ENCODE results near the gene KLHDC7B. TPM values are rescaled to one million over a fixed set of nuclear protein-coding genes. Genes with fewer than 3 reads are reported as not detected.

KLHDC7B gene
- total and polyA plus RNA-seq, 2 of the 13 experiments (the other 11 are each of a cell fraction or from before 2014, with no cell fraction given): 0.11 TPM; not detected in 1

DNA sequence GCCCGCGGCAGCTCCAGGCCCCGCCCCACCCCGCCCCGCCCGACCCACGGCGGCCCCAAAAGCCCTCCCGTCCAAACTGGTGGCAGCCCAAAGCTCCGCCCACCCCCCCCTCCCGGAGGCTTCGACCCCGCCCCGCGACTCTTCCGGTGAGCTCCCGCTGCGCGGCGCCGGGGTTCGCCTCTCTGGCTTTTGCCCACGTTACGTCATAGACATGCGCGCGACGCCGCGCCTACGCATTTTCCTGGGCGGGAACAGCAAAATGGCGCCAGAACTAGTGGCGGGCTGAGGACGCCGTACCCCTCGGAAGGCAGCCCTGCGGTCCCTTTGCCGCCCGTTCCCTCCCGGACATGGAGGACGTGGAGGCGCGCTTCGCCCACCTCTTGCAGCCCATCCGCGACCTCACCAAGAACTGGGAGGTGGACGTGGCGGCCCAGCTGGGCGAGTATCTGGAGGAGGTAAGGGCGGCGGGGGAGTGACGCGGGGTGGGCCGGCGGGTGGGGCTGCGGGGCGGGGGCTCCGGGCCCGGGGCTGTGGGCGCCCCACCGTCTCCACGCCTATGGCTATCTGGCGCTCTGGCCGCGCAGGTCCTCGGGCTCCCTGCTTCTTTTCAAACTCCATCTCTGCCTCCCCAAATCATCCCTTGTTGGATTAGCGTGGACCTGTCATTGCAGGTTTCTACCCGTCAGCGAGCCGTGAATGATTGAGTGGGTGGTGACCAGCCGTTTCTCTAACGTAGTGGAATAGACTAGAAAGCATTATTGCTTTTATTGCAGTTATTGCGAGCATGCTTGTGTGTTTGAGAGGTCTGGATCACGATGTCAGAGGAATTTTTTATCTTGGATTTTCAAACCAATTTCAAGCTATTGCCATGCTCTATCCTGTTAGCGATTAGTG lies 37.5 kb upstream of the KLHDC7B start, which contains the start of gene NCAPH2 (continued):
- TF ChIP-seq, protein P1, sequence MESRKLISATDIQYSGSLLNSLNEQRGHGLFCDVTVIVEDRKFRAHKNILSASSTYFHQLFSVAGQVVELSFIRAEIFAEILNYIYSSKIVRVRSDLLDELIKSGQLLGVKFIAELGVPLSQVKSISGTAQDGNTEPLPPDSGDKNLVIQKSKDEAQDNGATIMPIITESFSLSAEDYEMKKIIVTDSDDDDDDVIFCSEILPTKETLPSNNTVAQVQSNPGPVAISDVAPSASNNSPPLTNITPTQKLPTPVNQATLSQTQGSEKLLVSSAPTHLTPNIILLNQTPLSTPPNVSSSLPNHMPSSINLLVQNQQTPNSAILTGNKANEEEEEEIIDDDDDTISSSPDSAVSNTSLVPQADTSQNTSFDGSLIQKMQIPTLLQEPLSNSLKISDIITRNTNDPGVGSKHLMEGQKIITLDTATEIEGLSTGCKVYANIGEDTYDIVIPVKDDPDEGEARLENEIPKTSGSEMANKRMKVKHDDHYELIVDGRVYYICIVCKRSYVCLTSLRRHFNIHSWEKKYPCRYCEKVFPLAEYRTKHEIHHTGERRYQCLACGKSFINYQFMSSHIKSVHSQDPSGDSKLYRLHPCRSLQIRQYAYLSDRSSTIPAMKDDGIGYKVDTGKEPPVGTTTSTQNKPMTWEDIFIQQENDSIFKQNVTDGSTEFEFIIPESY (CRISPR knock-in tag; IDR thresholded peaks at IDR 0.05): peak; percentile 52
- TF ChIP-seq SMAD3 (CRISPR knock-in tag; IDR thresholded peaks at IDR 0.05): 0 out of 2 replicates have a peak, but pooled peaks have one; percentile 53
- TF ChIP-seq ZFYVE20 (CRISPR knock-in tag; IDR thresholded peaks at IDR 0.05; ENCODE audit: borderline replicate concordance, low read depth): no peak
- TF ChIP-seq ZNF225 (CRISPR knock-in tag; IDR thresholded peaks at IDR 0.05): peak; percentile 51; the same call in 1 of the 2 replicates
- TF ChIP-seq, protein P2, sequence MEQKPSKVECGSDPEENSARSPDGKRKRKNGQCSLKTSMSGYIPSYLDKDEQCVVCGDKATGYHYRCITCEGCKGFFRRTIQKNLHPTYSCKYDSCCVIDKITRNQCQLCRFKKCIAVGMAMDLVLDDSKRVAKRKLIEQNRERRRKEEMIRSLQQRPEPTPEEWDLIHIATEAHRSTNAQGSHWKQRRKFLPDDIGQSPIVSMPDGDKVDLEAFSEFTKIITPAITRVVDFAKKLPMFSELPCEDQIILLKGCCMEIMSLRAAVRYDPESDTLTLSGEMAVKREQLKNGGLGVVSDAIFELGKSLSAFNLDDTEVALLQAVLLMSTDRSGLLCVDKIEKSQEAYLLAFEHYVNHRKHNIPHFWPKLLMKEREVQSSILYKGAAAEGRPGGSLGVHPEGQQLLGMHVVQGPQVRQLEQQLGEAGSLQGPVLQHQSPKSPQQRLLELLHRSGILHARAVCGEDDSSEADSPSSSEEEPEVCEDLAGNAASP (CRISPR knock-in tag; IDR thresholded peaks at IDR 0.05; ENCODE audit: borderline replicate concordance): 0 out of 2 replicates have a peak, but pooled peaks have one; percentile 15
- TF ChIP-seq NCOA2 (CRISPR knock-in tag; IDR thresholded peaks at IDR 0.05): 0 out of 2 replicates have a peak, but pooled peaks have one; percentile 45
- TF ChIP-seq, protein P3, sequence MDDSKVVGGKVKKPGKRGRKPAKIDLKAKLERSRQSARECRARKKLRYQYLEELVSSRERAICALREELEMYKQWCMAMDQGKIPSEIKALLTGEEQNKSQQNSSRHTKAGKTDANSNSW (CRISPR knock-in tag; IDR thresholded peaks at IDR 0.05; ENCODE audit: borderline replicate concordance): no peak
- TF ChIP-seq, protein P4, sequence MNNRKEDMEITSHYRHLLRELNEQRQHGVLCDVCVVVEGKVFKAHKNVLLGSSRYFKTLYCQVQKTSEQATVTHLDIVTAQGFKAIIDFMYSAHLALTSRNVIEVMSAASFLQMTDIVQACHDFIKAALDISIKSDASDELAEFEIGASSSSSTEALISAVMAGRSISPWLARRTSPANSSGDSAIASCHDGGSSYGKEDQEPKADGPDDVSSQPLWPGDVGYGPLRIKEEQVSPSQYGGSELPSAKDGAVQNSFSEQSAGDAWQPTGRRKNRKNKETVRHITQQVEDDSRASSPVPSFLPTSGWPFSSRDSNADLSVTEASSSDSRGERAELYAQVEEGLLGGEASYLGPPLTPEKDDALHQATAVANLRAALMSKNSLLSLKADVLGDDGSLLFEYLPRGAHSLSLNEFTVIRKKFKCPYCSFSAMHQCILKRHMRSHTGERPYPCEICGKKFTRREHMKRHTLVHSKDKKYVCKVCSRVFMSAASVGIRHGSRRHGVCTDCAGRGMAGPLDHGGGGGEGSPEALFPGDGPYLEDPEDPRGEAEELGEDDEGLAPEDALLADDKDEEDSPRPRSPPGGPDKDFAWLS (CRISPR knock-in tag; IDR thresholded peaks at IDR 0.05; ENCODE audit: borderline replicate concordance): no peak
- TF ChIP-seq KAT7 (CRISPR knock-in tag; IDR thresholded peaks at IDR 0.05; ENCODE audit: borderline replicate concordance): no peak
- peak; percentile 17; the same call in 1 of the 2 replicates for TF ChIP-seq ISL2 (CRISPR knock-in tag; IDR thresholded peaks at IDR 0.05)
- TF ChIP-seq, protein P5, sequence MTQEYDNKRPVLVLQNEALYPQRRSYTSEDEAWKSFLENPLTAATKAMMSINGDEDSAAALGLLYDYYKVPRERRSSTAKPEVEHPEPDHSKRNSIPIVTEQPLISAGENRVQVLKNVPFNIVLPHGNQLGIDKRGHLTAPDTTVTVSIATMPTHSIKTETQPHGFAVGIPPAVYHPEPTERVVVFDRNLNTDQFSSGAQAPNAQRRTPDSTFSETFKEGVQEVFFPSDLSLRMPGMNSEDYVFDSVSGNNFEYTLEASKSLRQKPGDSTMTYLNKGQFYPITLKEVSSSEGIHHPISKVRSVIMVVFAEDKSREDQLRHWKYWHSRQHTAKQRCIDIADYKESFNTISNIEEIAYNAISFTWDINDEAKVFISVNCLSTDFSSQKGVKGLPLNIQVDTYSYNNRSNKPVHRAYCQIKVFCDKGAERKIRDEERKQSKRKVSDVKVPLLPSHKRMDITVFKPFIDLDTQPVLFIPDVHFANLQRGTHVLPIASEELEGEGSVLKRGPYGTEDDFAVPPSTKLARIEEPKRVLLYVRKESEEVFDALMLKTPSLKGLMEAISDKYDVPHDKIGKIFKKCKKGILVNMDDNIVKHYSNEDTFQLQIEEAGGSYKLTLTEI (CRISPR knock-in tag; conservative IDR thresholded peaks at IDR 0.05): no peak
- TF ChIP-seq SIX1 (CRISPR knock-in tag; IDR thresholded peaks at IDR 0.05; ENCODE audit: borderline replicate concordance): no peak
- no peak for TF ChIP-seq TCF12 (IDR thresholded peaks at IDR 0.05)
- no peak; the same call in 1 of the 2 replicates for TF ChIP-seq TCF12 (CRISPR knock-in tag; IDR thresholded peaks at IDR 0.05)
